GM12801 (cell line): ENCODE measurements around the gene CCDC9B.

Experiments
- CTCF ChIP-seq: IDR thresholded peaks from one replicate; pipeline ENCODE4 v1.5.1; 2011; ENCODE audit warnings: control low read depth; ENCODE audit not compliant: insufficient read length; ENCODE audit errors: extremely low read depth

CCDC9B gene

GRCh38 chr15:40307421-40308211 is 33.1 kb downstream of the CCDC9B start, which contains the start of gene PLCB2:
Gene PLCB2 (minus strand): TSS chr15:40307935. CDS start chr15:40307672, 263 bp downstream.
- no peak for TF ChIP-seq CTCF

GRCh38 chr15:40306908-40307307 is 33.8 kb downstream of the CCDC9B start:
- no peak for TF ChIP-seq CTCF

GRCh38 chr15:40306371-40306770 is 34.4 kb downstream of the CCDC9B start:
- TF ChIP-seq CTCF: no peak

- no peak for TF ChIP-seq CTCF
Observed at GRCh38 chr15:40305281-40305680, 35.5 kb downstream of the CCDC9B start.

- TF ChIP-seq CTCF: no peak
Observed at GRCh38 chr15:40303576-40303975, 37.2 kb downstream of the CCDC9B start.

GRCh38 chr15:40302981-40303380 is 37.8 kb downstream of the CCDC9B start:
- no peak for TF ChIP-seq CTCF

- TF ChIP-seq CTCF: no peak
Observed at GRCh38 chr15:40302288-40302886, 38.4 kb downstream of the CCDC9B start.
